Measurements from ENCODE around the gene BEST4.
"Not testable (repeated sequence)": the region's sequence is repeated elsewhere in the genome, so short reads cannot be mapped to it uniquely, and the experiment has no call there.

Gene BEST4

DNA sequence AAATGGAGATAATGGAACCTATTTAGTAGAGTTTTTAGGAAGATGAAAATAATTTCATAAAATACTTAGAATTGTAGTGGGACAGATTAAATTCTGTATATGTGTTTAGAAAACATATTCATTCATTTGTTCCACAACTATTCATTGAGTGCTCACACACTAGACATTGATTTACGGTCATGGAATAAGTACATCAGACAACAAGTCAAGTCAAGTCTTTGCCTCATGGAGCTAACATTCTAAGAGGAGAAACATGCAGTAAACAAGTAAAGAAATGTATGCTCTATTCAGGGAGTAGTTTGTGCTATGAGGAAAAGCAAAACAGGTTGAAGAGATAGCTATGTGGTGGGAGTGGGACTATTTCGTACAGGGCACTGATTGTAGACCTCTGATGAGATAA lies 29.3 kb upstream of the BEST4 start:
- no peaks in the 10 kb centered on the region for H3K9me3 ChIP-seq (ENCODE audit: insufficient read depth, low read length, severe bottlenecking)
- H3K79me2 ChIP-seq (ENCODE audit: insufficient read depth, low read length), result no peaks in the 10 kb centered on the region
- H2AFZ ChIP-seq (ENCODE audit: low read depth, low read length), result no peak overlapping the region
- no peak for ATAC-seq (ENCODE audit: insufficient read depth, low read depth)
- H3K4me3 ChIP-seq (ENCODE audit: low read depth in 1 of 2, low read length in 2 of 2), result no peak overlapping the region
- no peaks in the 10 kb centered on the region for H4K20me1 ChIP-seq (ENCODE audit: insufficient read depth, low read length)
- H3K9ac ChIP-seq (ENCODE audit: low read depth, low read length), result no peak overlapping the region
- H3K4me2 ChIP-seq (ENCODE audit: insufficient read depth, low read length), result peak overlapping the region; percentile 21; the same call in 1 of the 2 replicates
- H3K4me1 ChIP-seq (ENCODE audit: insufficient read depth, low read length), result peaks cover 53% of the 10 kb centered on the region
- H3K27ac ChIP-seq (ENCODE audit: low read length), result no peak overlapping the region
- no peaks in the 10 kb centered on the region for H3K27me3 ChIP-seq (ENCODE audit: insufficient read depth, low read length, poor library complexity)
- no peaks in the 10 kb centered on the region for H3K36me3 ChIP-seq (ENCODE audit: insufficient read depth, low read length)
- TF ChIP-seq CTCF (IDR thresholded peaks at IDR 0.05; ENCODE audit: borderline replicate concordance, extremely low read depth, low read length, poor library complexity, severe bottlenecking), result no peak
- no peak for TF ChIP-seq EZH2 (IDR thresholded peaks at IDR 0.05; ENCODE audit: borderline replicate concordance, low read depth, low read length, severe bottlenecking)
- DNase-seq, result no peak

- not testable (repeated sequence) for H3K9ac ChIP-seq (ENCODE audit: low read depth, low read length); H3K4me3 ChIP-seq (ENCODE audit: low read depth in 1 of 2, low read length in 2 of 2); H2AFZ ChIP-seq (ENCODE audit: low read depth, low read length); H3K9me3 ChIP-seq (ENCODE audit: insufficient read depth, low read length, severe bottlenecking); ATAC-seq (ENCODE audit: insufficient read depth, low read depth); H3K36me3 ChIP-seq (ENCODE audit: insufficient read depth, low read length); H3K27me3 ChIP-seq (ENCODE audit: insufficient read depth, low read length, poor library complexity); H3K79me2 ChIP-seq (ENCODE audit: insufficient read depth, low read length); H4K20me1 ChIP-seq (ENCODE audit: insufficient read depth, low read length); H3K4me2 ChIP-seq (ENCODE audit: insufficient read depth, low read length); H3K27ac ChIP-seq (ENCODE audit: low read length); DNase-seq
- peaks cover 52% of the 10 kb centered on the region for H3K4me1 ChIP-seq (ENCODE audit: insufficient read depth, low read length)
These were observed 28.0 kb upstream of the BEST4 start for GRCh38 chr1:44815926-44816325.

GRCh38 chr1:44812822-44813543 lies 25.0 kb upstream of the BEST4 start:
- Histone ChIP-seq H3K36me3 (ENCODE audit: insufficient read depth, low read length) (no peaks in the 10 kb centered on the region), H3K79me2 (ENCODE audit: insufficient read depth, low read length) (no peaks in the 10 kb centered on the region), H3K9me3 (ENCODE audit: insufficient read depth, low read length, severe bottlenecking) (no peaks in the 10 kb centered on the region), H3K4me2 (ENCODE audit: insufficient read depth, low read length) (peak overlapping the region; percentile 76), H2AFZ (ENCODE audit: low read depth, low read length) (peak overlapping the region; percentile 85), H4K20me1 (ENCODE audit: insufficient read depth, low read length) (no peaks in the 10 kb centered on the region), H3K4me3 (ENCODE audit: low read depth in 1 of 2, low read length in 2 of 2) (peak overlapping the region in 1 of 2 experiments; percentile 57; a peak in 3 of 4 replicates), H3K9ac (ENCODE audit: low read depth, low read length) (peak overlapping the region; percentile 63), H3K27me3 (ENCODE audit: insufficient read depth, low read length, poor library complexity) (no peaks in the 10 kb centered on the region), H3K27ac (ENCODE audit: low read length) (peak overlapping the region; percentile 77; the same call in 1 of the 2 replicates), H3K4me1 (ENCODE audit: insufficient read depth, low read length) (peaks cover 50% of the 10 kb centered on the region)
- no peak for ATAC-seq (ENCODE audit: insufficient read depth, low read depth)
- DNase-seq, result no peak
- TF ChIP-seq EZH2 (IDR thresholded peaks at IDR 0.05; ENCODE audit: borderline replicate concordance, low read depth, low read length, severe bottlenecking) (no peak), CTCF (IDR thresholded peaks at IDR 0.05; ENCODE audit: borderline replicate concordance, extremely low read depth, low read length, poor library complexity, severe bottlenecking) (no peak)

- Histone ChIP-seq H3K4me1 (ENCODE audit: insufficient read depth, low read length) (peaks cover 44% of the 10 kb centered on the region), H3K4me3 (ENCODE audit: low read depth in 1 of 2, low read length in 2 of 2) (no peak overlapping the region), H3K79me2 (ENCODE audit: insufficient read depth, low read length) (no peaks in the 10 kb centered on the region), H3K27me3 (ENCODE audit: insufficient read depth, low read length, poor library complexity) (no peaks in the 10 kb centered on the region), H3K27ac (ENCODE audit: low read length) (no peak overlapping the region), H2AFZ (ENCODE audit: low read depth, low read length) (no peak overlapping the region), H3K4me2 (ENCODE audit: insufficient read depth, low read length) (no peak overlapping the region), H4K20me1 (ENCODE audit: insufficient read depth, low read length) (no peaks in the 10 kb centered on the region), H3K9ac (ENCODE audit: low read depth, low read length) (no peak overlapping the region), H3K36me3 (ENCODE audit: insufficient read depth, low read length) (no peaks in the 10 kb centered on the region), H3K9me3 (ENCODE audit: insufficient read depth, low read length, severe bottlenecking) (no peaks in the 10 kb centered on the region)
- TF ChIP-seq CTCF (IDR thresholded peaks at IDR 0.05; ENCODE audit: borderline replicate concordance, extremely low read depth, low read length, poor library complexity, severe bottlenecking), result no peak
- no peak for TF ChIP-seq EZH2 (IDR thresholded peaks at IDR 0.05; ENCODE audit: borderline replicate concordance, low read depth, low read length, severe bottlenecking)
- no peak for ATAC-seq (ENCODE audit: insufficient read depth, low read depth)
- DNase-seq, result no peak
These were observed 23.3 kb upstream of the BEST4 start for GRCh38 chr1:44811234-44811633.

GRCh38 chr1:44810762-44811105 lies 22.8 kb upstream of the BEST4 start:
- Histone ChIP-seq H3K27ac (ENCODE audit: low read length) (peak overlapping the region; percentile 89), H3K4me1 (ENCODE audit: insufficient read depth, low read length) (peaks cover 44% of the 10 kb centered on the region)
- H3K4me3 ChIP-seq (ENCODE audit: low read depth in 1 of 2, low read length in 2 of 2); H2AFZ ChIP-seq (ENCODE audit: low read depth, low read length); H3K9ac ChIP-seq (ENCODE audit: low read depth, low read length); H3K36me3 ChIP-seq (ENCODE audit: insufficient read depth, low read length); H3K27me3 ChIP-seq (ENCODE audit: insufficient read depth, low read length, poor library complexity); DNase-seq; H4K20me1 ChIP-seq (ENCODE audit: insufficient read depth, low read length); ATAC-seq (ENCODE audit: insufficient read depth, low read depth); H3K4me2 ChIP-seq (ENCODE audit: insufficient read depth, low read length); H3K9me3 ChIP-seq (ENCODE audit: insufficient read depth, low read length, severe bottlenecking); H3K79me2 ChIP-seq (ENCODE audit: insufficient read depth, low read length): not testable (repeated sequence)

Measured in DND-41 (cell line).